ENCODE measurements around the gene PPARA. TPM values are rescaled to one million over a fixed set of nuclear protein-coding genes. Genes with fewer than 3 reads are reported as not detected.

Gene PPARA
- total and polyA plus RNA-seq, 2 experiments from 2014 or later = 4.7 to 12.6 TPM

DNA sequence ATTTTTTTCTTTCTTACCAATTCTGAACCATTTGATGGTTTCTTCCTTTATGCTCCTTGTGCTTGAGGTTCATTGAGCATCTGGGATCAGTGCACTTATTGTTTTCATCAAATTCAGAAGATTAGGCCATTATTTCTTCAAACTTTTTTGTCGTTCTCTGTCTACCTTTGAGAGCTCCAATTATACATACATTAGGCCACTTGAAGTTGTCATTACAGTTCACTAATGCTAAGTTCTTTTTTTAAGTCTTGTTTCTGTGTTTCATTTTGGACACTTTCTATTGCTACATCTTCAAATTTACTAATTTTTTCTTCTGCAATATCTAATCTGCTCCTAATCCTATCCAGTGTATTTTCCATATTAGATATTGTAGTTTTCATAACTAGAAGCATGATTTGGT is 58.9 kb downstream of the PPARA start:
- H3K36me3 Mint-ChIP-seq (ENCODE audit: low read depth) = peaks cover 44% of the 10 kb centered on the region
- no peaks in the 10 kb centered on the region for H4K20me1 ChIP-seq (replicated peaks; ENCODE audit: insufficient read depth)
- H3K4me2 ChIP-seq = no peak overlapping the region
- TF ChIP-seq, protein P1, sequence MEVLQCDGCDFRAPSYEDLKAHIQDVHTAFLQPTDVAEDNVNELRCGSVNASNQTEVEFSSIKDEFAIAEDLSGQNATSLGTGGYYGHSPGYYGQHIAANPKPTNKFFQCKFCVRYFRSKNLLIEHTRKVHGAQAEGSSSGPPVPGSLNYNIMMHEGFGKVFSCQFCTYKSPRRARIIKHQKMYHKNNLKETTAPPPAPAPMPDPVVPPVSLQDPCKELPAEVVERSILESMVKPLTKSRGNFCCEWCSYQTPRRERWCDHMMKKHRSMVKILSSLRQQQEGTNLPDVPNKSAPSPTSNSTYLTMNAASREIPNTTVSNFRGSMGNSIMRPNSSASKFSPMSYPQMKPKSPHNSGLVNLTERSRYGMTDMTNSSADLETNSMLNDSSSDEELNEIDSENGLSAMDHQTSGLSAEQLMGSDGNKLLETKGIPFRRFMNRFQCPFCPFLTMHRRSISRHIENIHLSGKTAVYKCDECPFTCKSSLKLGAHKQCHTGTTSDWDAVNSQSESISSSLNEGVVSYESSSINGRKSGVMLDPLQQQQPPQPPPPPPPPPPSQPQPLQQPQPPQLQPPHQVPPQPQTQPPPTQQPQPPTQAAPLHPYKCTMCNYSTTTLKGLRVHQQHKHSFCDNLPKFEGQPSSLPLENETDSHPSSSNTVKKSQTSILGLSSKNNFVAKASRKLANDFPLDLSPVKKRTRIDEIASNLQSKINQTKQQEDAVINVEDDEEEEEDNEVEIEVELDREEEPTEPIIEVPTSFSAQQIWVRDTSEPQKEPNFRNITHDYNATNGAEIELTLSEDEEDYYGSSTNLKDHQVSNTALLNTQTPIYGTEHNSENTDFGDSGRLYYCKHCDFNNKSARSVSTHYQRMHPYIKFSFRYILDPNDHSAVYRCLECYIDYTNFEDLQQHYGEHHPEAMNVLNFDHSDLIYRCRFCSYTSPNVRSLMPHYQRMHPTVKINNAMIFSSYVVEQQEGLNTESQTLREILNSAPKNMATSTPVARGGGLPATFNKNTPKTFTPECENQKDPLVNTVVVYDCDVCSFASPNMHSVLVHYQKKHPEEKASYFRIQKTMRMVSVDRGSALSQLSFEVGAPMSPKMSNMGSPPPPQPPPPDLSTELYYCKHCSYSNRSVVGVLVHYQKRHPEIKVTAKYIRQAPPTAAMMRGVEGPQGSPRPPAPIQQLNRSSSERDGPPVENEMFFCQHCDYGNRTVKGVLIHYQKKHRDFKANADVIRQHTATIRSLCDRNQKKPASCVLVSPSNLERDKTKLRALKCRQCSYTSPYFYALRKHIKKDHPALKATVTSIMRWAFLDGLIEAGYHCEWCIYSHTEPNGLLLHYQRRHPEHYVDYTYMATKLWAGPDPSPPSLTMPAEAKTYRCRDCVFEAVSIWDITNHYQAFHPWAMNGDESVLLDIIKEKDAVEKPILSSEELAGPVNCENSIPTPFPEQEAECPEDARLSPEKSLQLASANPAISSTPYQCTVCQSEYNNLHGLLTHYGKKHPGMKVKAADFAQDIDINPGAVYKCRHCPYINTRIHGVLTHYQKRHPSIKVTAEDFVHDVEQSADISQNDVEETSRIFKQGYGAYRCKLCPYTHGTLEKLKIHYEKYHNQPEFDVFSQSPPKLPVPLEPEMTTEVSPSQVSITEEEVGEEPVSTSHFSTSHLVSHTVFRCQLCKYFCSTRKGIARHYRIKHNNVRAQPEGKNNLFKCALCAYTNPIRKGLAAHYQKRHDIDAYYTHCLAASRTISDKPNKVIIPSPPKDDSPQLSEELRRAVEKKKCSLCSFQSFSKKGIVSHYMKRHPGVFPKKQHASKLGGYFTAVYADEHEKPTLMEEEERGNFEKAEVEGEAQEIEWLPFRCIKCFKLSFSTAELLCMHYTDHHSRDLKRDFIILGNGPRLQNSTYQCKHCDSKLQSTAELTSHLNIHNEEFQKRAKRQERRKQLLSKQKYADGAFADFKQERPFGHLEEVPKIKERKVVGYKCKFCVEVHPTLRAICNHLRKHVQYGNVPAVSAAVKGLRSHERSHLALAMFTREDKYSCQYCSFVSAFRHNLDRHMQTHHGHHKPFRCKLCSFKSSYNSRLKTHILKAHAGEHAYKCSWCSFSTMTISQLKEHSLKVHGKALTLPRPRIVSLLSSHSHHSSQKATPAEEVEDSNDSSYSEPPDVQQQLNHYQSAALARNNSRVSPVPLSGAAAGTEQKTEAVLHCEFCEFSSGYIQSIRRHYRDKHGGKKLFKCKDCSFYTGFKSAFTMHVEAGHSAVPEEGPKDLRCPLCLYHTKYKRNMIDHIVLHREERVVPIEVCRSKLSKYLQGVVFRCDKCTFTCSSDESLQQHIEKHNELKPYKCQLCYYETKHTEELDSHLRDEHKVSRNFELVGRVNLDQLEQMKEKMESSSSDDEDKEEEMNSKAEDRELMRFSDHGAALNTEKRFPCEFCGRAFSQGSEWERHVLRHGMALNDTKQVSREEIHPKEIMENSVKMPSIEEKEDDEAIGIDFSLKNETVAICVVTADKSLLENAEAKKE (CRISPR knock-in tag; IDR thresholded peaks at IDR 0.05) = no peak
- no peak for TF ChIP-seq JUNB (IDR thresholded peaks at IDR 0.05; ENCODE audit: unreplicated experiment)
- DNase-seq (ENCODE audit: low spot score) (no peak), ATAC-seq (no peak)
- no peaks in the 10 kb centered on the region for H3F3A ChIP-seq (replicated peaks; ENCODE audit: low read depth)
- no peaks in the 10 kb centered on the region for H3K27me3 ChIP-seq (ENCODE audit: insufficient read depth)
- peaks cover 5% of the 10 kb centered on the region; the same call in 1 of the 2 replicates for H3K9me2 ChIP-seq (ENCODE audit: insufficient read depth)
- 0 out of 2 replicates have a peak, but pooled peaks cover 5% of the 10 kb centered on the region for H3K36me3 ChIP-seq (ENCODE audit: insufficient read depth)
- H2AFZ ChIP-seq = no peak overlapping the region
- H3K9me3 Mint-ChIP-seq = peaks cover 63% of the 10 kb centered on the region
- H3K27ac Mint-ChIP-seq = no peak overlapping the region
- H3K4me1 ChIP-seq (ENCODE audit: insufficient read depth) = no peaks in the 10 kb centered on the region
- no peak overlapping the region for H3K27ac ChIP-seq (ENCODE audit: low read depth)
- H3K4me1 Mint-ChIP-seq = no peaks in the 10 kb centered on the region
- H3K27me3 Mint-ChIP-seq (ENCODE audit: insufficient read depth, low read depth, poor library complexity) = peaks cover 10% of the 10 kb centered on the region
- H3K79me2 ChIP-seq (replicated peaks; ENCODE audit: insufficient read depth) = no peaks in the 10 kb centered on the region
- no peak overlapping the region for H3K4me3 Mint-ChIP-seq
- H3K4me3 ChIP-seq = no peak overlapping the region

DNA sequence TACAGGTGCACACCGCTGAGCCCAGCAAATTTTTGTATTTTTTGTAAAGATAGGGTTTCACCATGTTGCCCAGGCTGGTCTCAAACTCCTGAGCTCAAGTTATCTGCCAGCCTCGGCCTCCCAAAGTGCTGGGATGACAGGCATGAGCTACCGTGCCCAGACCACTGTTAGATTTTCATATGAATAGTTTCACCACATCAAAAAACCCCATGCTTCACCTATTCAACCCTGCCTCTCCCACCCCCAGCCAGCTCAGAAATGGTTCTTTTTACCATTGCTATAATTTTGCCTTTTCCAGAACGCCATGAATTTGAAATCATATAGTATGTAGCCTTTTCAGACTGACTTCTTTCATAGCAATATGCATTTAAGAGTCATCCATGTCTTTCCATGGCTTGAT is 61.9 kb downstream of the PPARA start:
- Histone ChIP-seq H3K36me3 (ENCODE audit: insufficient read depth) (0 out of 2 replicates have a peak, but pooled peaks cover 5% of the 10 kb centered on the region), H3F3A (replicated peaks; ENCODE audit: low read depth) (no peaks in the 10 kb centered on the region), H3K4me3 (no peak overlapping the region), H3K79me2 (replicated peaks; ENCODE audit: insufficient read depth) (no peaks in the 10 kb centered on the region), H2AFZ (no peak overlapping the region), H4K20me1 (replicated peaks; ENCODE audit: insufficient read depth) (no peaks in the 10 kb centered on the region), H3K4me1 (ENCODE audit: insufficient read depth) (no peaks in the 10 kb centered on the region), H3K4me2 (no peak overlapping the region), H3K27me3 (ENCODE audit: insufficient read depth) (no peaks in the 10 kb centered on the region), H3K27ac (ENCODE audit: low read depth) (no peak overlapping the region), H3K9me2 (ENCODE audit: insufficient read depth) (no peaks in the 10 kb centered on the region)
- Mint-ChIP-seq H3K27ac (no peak overlapping the region), H3K27me3 (ENCODE audit: insufficient read depth, low read depth, poor library complexity) (peaks cover 11% of the 10 kb centered on the region), H3K9me3 (peaks cover 52% of the 10 kb centered on the region), H3K4me1 (no peaks in the 10 kb centered on the region), H3K36me3 (ENCODE audit: low read depth) (peaks cover 36% of the 10 kb centered on the region), H3K4me3 (no peak overlapping the region)
- TF ChIP-seq ZNF114 (CRISPR knock-in tag; IDR thresholded peaks at IDR 0.05) (no peak), STAT1 (IDR thresholded peaks at IDR 0.05; ENCODE audit: unreplicated experiment) (no peak), EZH2 (IDR thresholded peaks at IDR 0.05; ENCODE audit: low read depth, unreplicated experiment) (no peak), JUNB (IDR thresholded peaks at IDR 0.05; ENCODE audit: unreplicated experiment) (no peak), NANOG (IDR thresholded peaks at IDR 0.05; ENCODE audit: borderline replicate concordance) (no peak)
- TF ChIP-seq, protein P2, sequence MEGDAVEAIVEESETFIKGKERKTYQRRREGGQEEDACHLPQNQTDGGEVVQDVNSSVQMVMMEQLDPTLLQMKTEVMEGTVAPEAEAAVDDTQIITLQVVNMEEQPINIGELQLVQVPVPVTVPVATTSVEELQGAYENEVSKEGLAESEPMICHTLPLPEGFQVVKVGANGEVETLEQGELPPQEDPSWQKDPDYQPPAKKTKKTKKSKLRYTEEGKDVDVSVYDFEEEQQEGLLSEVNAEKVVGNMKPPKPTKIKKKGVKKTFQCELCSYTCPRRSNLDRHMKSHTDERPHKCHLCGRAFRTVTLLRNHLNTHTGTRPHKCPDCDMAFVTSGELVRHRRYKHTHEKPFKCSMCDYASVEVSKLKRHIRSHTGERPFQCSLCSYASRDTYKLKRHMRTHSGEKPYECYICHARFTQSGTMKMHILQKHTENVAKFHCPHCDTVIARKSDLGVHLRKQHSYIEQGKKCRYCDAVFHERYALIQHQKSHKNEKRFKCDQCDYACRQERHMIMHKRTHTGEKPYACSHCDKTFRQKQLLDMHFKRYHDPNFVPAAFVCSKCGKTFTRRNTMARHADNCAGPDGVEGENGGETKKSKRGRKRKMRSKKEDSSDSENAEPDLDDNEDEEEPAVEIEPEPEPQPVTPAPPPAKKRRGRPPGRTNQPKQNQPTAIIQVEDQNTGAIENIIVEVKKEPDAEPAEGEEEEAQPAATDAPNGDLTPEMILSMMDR (conservative IDR thresholded peaks at IDR 0.05; ENCODE audit: low read depth in 2 of 2) = no peak
- TF ChIP-seq, protein P3, sequence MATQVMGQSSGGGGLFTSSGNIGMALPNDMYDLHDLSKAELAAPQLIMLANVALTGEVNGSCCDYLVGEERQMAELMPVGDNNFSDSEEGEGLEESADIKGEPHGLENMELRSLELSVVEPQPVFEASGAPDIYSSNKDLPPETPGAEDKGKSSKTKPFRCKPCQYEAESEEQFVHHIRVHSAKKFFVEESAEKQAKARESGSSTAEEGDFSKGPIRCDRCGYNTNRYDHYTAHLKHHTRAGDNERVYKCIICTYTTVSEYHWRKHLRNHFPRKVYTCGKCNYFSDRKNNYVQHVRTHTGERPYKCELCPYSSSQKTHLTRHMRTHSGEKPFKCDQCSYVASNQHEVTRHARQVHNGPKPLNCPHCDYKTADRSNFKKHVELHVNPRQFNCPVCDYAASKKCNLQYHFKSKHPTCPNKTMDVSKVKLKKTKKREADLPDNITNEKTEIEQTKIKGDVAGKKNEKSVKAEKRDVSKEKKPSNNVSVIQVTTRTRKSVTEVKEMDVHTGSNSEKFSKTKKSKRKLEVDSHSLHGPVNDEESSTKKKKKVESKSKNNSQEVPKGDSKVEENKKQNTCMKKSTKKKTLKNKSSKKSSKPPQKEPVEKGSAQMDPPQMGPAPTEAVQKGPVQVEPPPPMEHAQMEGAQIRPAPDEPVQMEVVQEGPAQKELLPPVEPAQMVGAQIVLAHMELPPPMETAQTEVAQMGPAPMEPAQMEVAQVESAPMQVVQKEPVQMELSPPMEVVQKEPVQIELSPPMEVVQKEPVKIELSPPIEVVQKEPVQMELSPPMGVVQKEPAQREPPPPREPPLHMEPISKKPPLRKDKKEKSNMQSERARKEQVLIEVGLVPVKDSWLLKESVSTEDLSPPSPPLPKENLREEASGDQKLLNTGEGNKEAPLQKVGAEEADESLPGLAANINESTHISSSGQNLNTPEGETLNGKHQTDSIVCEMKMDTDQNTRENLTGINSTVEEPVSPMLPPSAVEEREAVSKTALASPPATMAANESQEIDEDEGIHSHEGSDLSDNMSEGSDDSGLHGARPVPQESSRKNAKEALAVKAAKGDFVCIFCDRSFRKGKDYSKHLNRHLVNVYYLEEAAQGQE (IDR thresholded peaks at IDR 0.05; ENCODE audit: unreplicated experiment) = no peak
- TF ChIP-seq, protein P4, sequence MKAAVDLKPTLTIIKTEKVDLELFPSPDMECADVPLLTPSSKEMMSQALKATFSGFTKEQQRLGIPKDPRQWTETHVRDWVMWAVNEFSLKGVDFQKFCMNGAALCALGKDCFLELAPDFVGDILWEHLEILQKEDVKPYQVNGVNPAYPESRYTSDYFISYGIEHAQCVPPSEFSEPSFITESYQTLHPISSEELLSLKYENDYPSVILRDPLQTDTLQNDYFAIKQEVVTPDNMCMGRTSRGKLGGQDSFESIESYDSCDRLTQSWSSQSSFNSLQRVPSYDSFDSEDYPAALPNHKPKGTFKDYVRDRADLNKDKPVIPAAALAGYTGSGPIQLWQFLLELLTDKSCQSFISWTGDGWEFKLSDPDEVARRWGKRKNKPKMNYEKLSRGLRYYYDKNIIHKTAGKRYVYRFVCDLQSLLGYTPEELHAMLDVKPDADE (IDR thresholded peaks at IDR 0.05) = no peak
- DNase-seq (ENCODE audit: low spot score) (no peak), ATAC-seq (no peak)

All from GM23338 (cell line).